Adrenal gland (tissue), 12 donors: ENCODE data around the gene POLDIP3. TPM values are rescaled to one million over a fixed set of nuclear protein-coding genes. Genes with fewer than 3 reads are reported as not detected.
"Not testable (repeated sequence)": the region's sequence is repeated elsewhere in the genome, so short reads cannot be mapped to it uniquely, and the experiment has no call there.

ENCODE experiments used
- DNase-seq, 7 donors: peaks; one replicate each; pipeline ENCODE4 v3.0.0-alpha.2; 2019 to 2020
- H3K27ac ChIP-seq, 5 donors: fragments of 200-600 bp; sonication (generic) in 4 of 5; 1 replicate in 3 of 5; 2 replicates in 2 of 5; pipeline versions ENCODE4 v1.5.1 to v1.8.0; 2016 to 2020; ENCODE audit warnings: mild to moderate bottlenecking in 1 of 5
- H3K27me3 ChIP-seq: fragments of 200-600 bp; 2 replicates; pipeline ENCODE4 v1.8.0; 2021
- H3K36me3 ChIP-seq, 2 donors: fragments of 200-600 bp; replicated peaks in 1 of 2; 1 replicate in 1 of 2; 2 replicates in 1 of 2; pipeline versions ENCODE4 v1.5.1 to v1.8.0; 2018 to 2022
- H3K4me1 ChIP-seq, 2 donors: fragments of 200-600 bp; replicated peaks in 1 of 2; 1 replicate in 1 of 2; 2 replicates in 1 of 2; pipeline versions ENCODE4 v1.5.1 to v1.8.0; 2018 to 2021
- H3K4me3 ChIP-seq, 4 donors: fragments of 200-600 bp; sonication (generic) in 3 of 4; one replicate each; pipeline ENCODE4 v1.5.1; 2016 to 2018
- H3K9me3 ChIP-seq, 3 donors: fragments of 200-600 bp; sonication (generic) in 1 of 3; replicated peaks in 1 of 3; 1 replicate in 2 of 3; 2 replicates in 1 of 3; pipeline versions ENCODE4 v1.5.1 to v1.8.0; 2016 to 2021
- CTCF ChIP-seq, 6 experiments: fragments of 450-650 bp in 4 of 6; fragments of 200-600 bp in 2 of 6; sonication (generic) in 1 of 6; IDR thresholded peaks; 1 replicate in 5 of 6; 2 replicates in 1 of 6; pipeline versions ENCODE4 v1.5.1 to v1.8.0; 2016 to 2021; ENCODE audit warnings: antibody characterized with exemption in 6 of 6, mild to moderate bottlenecking in 2 of 6, moderate library complexity in 1 of 6
- POLR2A ChIP-seq, 2 donors: fragments of 450-650 bp; IDR thresholded peaks; one replicate each; pipeline ENCODE4 v1.6.1; 2017; ENCODE audit warnings: antibody characterized with exemption in 2 of 2, mild to moderate bottlenecking in 2 of 2, moderate library complexity in 1 of 2
- WGBS, 4 donors: extraction: QIAGEN DNeasy Blood & Tissue Kit in 2 of 4; methylation state at CpG; one replicate each; pipeline versions ENCODE4 v1.1.5 to v1.1.7; 2013 to 2017; 5-methylcytosine and 5-hydroxymethylcytosine counted together
- intact Hi-C, 2 donors: fragments of 100-400 bp; cut with DNase I; formaldehyde crosslinking; loops; one replicate each; pipeline versions ENCODE4 v1.14.1 to v1.15.0; 2022 to 2023
- polyA plus RNA-seq, 3 donors: library from polyadenylated mRNA; stranded (reverse); fragments of 200-250 nt in 2 of 3; fragments of 350-450 nt in 1 of 3; fragmentation: Illumina TruSeq in 1 of 3; extraction: RNeasy Lipid Tissue Mini Kit (QIAGEN cat#74804) in 1 of 3; gene quantifications; one replicate each; pipeline ENCODE4 v1.2.3, GENCODE V29; 2013 to 2014
- total RNA-seq, 9 donors: library from RNA; depleted of rRNA in 4 of 9; stranded (reverse); fragments of >200 nt in 4 of 9; fragments of 120-200 nt in 1 of 9; fragmentation: NEBNext Ultra II Directional in 1 of 9; extraction: Animal tissue kit (Norgen Biotek cat#: 25700) in 1 of 9; gene quantifications; one replicate each; pipeline versions ENCODE4 v1.1.0 to v1.2.4, GENCODE V29; 2013 to 2023
- donor health status: healthy with polysubstance abuse.
- donor health status: Bipolar disorder and iron deficiency.
- donor health status: DM: yes; HTN: yes; CAD: no.
- donor health status: DM: no; HTN: no; CAD: no.
- donor health status: DM: no; HTN: no; CAD: no.
- donor health status: DM: yes; HTN: yes; CAD: no.

POLDIP3 gene
- total and polyA plus RNA-seq, 12 donors, result 18.7 to 80.2 (median 45.4) TPM

GRCh38 chr22:42617155-42617983 lies 2.7 kb upstream of the POLDIP3 start:
- Histone ChIP-seq H3K4me3 (no peak overlapping the region), H3K27ac (peak overlapping the region in 2 of 5 donors; percentile 47 to 58), H3K36me3 (peaks cover 0 to 14% of the 10 kb centered on the region in 2 donors), H3K27me3 (no peaks in the 10 kb centered on the region), H3K9me3 (no peaks in the 10 kb centered on the region), H3K4me1 (peaks cover 26 to 32% of the 10 kb centered on the region in 2 donors)
- no peak for TF ChIP-seq POLR2A (IDR thresholded peaks at IDR 0.05)
- WGBS, 4 donors, result 48 to 66% (median 57%) methylated on average over 17 to 20 of the region's 20 CpGs
- peak in 1 of 7 donors; percentile 69 for DNase-seq
- intact Hi-C loops, result no loop called here

- Histone ChIP-seq H3K4me3 (peak overlapping the region in 1 of 4 donors; percentile 28), H3K36me3 (peaks cover 0 to 11% of the 10 kb centered on the region in 2 donors), H3K4me1 (peaks cover 35 to 40% of the 10 kb centered on the region in 2 donors), H3K27ac (peak overlapping the region; percentile 69 to 99 (median 98))
- peak in 5 of 7 donors; percentile 53 to 85 (median 74) for DNase-seq
- 6 to 14% (median 10%) methylated on average over 13 of the region's 13 CpGs for WGBS, 4 donors
- intact Hi-C loops, H3K9me3 ChIP-seq, H3K27me3 ChIP-seq: not testable (repeated sequence)
Measured at GRCh38 chr22:42615860-42616175, 1.1 kb upstream of the POLDIP3 start.

- peak; percentile 77 to 98 (median 94) for DNase-seq
- H3K27ac ChIP-seq, result peak overlapping the region; percentile 69 to 99 (median 98)
- TF ChIP-seq POLR2A (IDR thresholded peaks at IDR 0.05) (peak; percentile 98 to 99), CTCF (IDR thresholded peaks at IDR 0.05) (peak in 2 of 6 experiments; percentile 15 to 31)
- intact Hi-C loops, result no loop called here
- peak overlapping the region in 2 of 4 donors; percentile 12 to 83 for H3K4me3 ChIP-seq
- H3K9me3 ChIP-seq, result no peaks in the 10 kb centered on the region
- H3K27me3 ChIP-seq, result no peaks in the 10 kb centered on the region
- H3K4me1 ChIP-seq, result peaks cover 41 to 45% of the 10 kb centered on the region in 2 donors
- peaks cover 0 to 11% of the 10 kb centered on the region in 2 donors for H3K36me3 ChIP-seq
- 0% methylated on average over 31 to 35 of the region's 35 CpGs for WGBS, 4 donors
Measured at GRCh38 chr22:42615092-42615859, 593 bp upstream of the POLDIP3 start.

GRCh38 chr22:42613872-42614301 lies 796 bp downstream of the POLDIP3 start:
- peak in 3 of 7 donors; percentile 54 to 72 (median 61) for DNase-seq
- peaks cover 52 to 59% of the 10 kb centered on the region in 2 donors for H3K4me1 ChIP-seq
- intact Hi-C loops, result no loop called here
- TF ChIP-seq CTCF (IDR thresholded peaks at IDR 0.05) (no peak), POLR2A (IDR thresholded peaks at IDR 0.05) (no peak)
- H3K4me3 ChIP-seq, result peak overlapping the region; percentile 43 to 94 (median 65)
- 0 to 1% (median 1%) methylated on average over 10 of the region's 10 CpGs for WGBS, 4 donors
- no peaks in the 10 kb centered on the region for H3K27me3 ChIP-seq
- peak overlapping the region; percentile 69 to 99 (median 98) for H3K27ac ChIP-seq
- no peaks in the 10 kb centered on the region for H3K9me3 ChIP-seq
- peaks cover 0 to under 1% of the 10 kb centered on the region in 2 donors for H3K36me3 ChIP-seq

- no peak for TF ChIP-seq POLR2A (IDR thresholded peaks at IDR 0.05)
- no peak overlapping the region for H3K4me3 ChIP-seq
- no peaks in the 10 kb centered on the region for H3K36me3 ChIP-seq
- intact Hi-C loops, result no loop called here
- no peak overlapping the region for H3K27ac ChIP-seq
- 71 to 81% (median 75%) methylated on average over 11 of the region's 11 CpGs for WGBS, 4 donors
- peaks cover 59 to 69% of the 10 kb centered on the region in 2 donors for H3K4me1 ChIP-seq
- H3K27me3 ChIP-seq, result no peaks in the 10 kb centered on the region
- no peak for DNase-seq
- no peaks in the 10 kb centered on the region for H3K9me3 ChIP-seq
Measured at GRCh38 chr22:42612336-42612735, 2.3 kb downstream of the POLDIP3 start.
